ENCODE data around the gene SOD3.

SOD3 gene

GRCh38 chr4:24770032-24770584 lies 25.3 kb upstream of the SOD3 start:
- H3K4me1 Mint-ChIP-seq = no peaks in the 10 kb centered on the region
- H3K9me3 Mint-ChIP-seq = peaks cover 5% of the 10 kb centered on the region
- no peak overlapping the region for H3K4me3 Mint-ChIP-seq
- no peaks in the 10 kb centered on the region for H3K36me3 Mint-ChIP-seq
- no peaks in the 10 kb centered on the region for H3K27me3 Mint-ChIP-seq
- no peak overlapping the region for H3K27ac Mint-ChIP-seq

- H3K27ac Mint-ChIP-seq = no peak overlapping the region
- H3K36me3 Mint-ChIP-seq = no peaks in the 10 kb centered on the region
- no peaks in the 10 kb centered on the region for H3K4me1 Mint-ChIP-seq
Measured at GRCh38 chr4:24770667-24771066, 24.7 kb upstream of the SOD3 start.

GRCh38 chr4:24771241-24771640 lies 24.1 kb upstream of the SOD3 start:
- peaks cover 5% of the 10 kb centered on the region for H3K9me3 Mint-ChIP-seq
- no peak overlapping the region for H3K27ac Mint-ChIP-seq
- H3K27me3 Mint-ChIP-seq = peaks cover 2% of the 10 kb centered on the region
- no peak overlapping the region for H3K4me3 Mint-ChIP-seq
- H3K4me1 Mint-ChIP-seq = no peaks in the 10 kb centered on the region
- no peaks in the 10 kb centered on the region for H3K36me3 Mint-ChIP-seq

More at GRCh38 chr4:24770667-24771066, 24.7 kb upstream of the SOD3 start:
- H3K27me3 Mint-ChIP-seq = peaks cover 1% of the 10 kb centered on the region
- no peak overlapping the region for H3K4me3 Mint-ChIP-seq
- H3K9me3 Mint-ChIP-seq = peaks cover 5% of the 10 kb centered on the region

GRCh38 chr4:24772061-24772705 lies 23.2 kb upstream of the SOD3 start:
- Mint-ChIP-seq H3K36me3 (no peaks in the 10 kb centered on the region), H3K9me3 (peaks cover 5% of the 10 kb centered on the region), H3K27me3 (peaks cover 2% of the 10 kb centered on the region), H3K4me3 (no peak overlapping the region), H3K4me1 (no peaks in the 10 kb centered on the region), H3K27ac (no peak overlapping the region)

- H3K36me3 Mint-ChIP-seq = no peaks in the 10 kb centered on the region
- H3K27me3 Mint-ChIP-seq = peaks cover 2% of the 10 kb centered on the region
- no peak overlapping the region for H3K4me3 Mint-ChIP-seq
- no peak overlapping the region for H3K27ac Mint-ChIP-seq
- H3K4me1 Mint-ChIP-seq = no peaks in the 10 kb centered on the region
- peaks cover 5% of the 10 kb centered on the region for H3K9me3 Mint-ChIP-seq
Measured at GRCh38 chr4:24772952-24773351, 22.4 kb upstream of the SOD3 start.

- Mint-ChIP-seq H3K27ac (no peak overlapping the region), H3K27me3 (peaks cover 2% of the 10 kb centered on the region), H3K4me3 (no peak overlapping the region), H3K9me3 (peaks cover 5% of the 10 kb centered on the region), H3K4me1 (no peaks in the 10 kb centered on the region), H3K36me3 (no peaks in the 10 kb centered on the region)
Measured at GRCh38 chr4:24774452-24774851, 20.9 kb upstream of the SOD3 start.

- peaks cover 5% of the 10 kb centered on the region for H3K9me3 Mint-ChIP-seq
- H3K36me3 Mint-ChIP-seq = no peaks in the 10 kb centered on the region
- peaks cover 2% of the 10 kb centered on the region for H3K27me3 Mint-ChIP-seq
- H3K4me1 Mint-ChIP-seq = no peaks in the 10 kb centered on the region
- H3K4me3 Mint-ChIP-seq = no peak overlapping the region
- H3K27ac Mint-ChIP-seq = no peak overlapping the region
Measured at GRCh38 chr4:24775032-24775605, 20.3 kb upstream of the SOD3 start.

GRCh38 chr4:24775750-24776149 lies 19.6 kb upstream of the SOD3 start:
- Mint-ChIP-seq H3K4me3 (no peak overlapping the region), H3K27me3 (peaks cover 2% of the 10 kb centered on the region), H3K27ac (no peak overlapping the region), H3K9me3 (peaks cover 5% of the 10 kb centered on the region), H3K36me3 (no peaks in the 10 kb centered on the region), H3K4me1 (no peaks in the 10 kb centered on the region)

GRCh38 chr4:24777536-24778463 lies 17.6 kb upstream of the SOD3 start:
- H3K27ac Mint-ChIP-seq = no peak overlapping the region
- no peaks in the 10 kb centered on the region for H3K4me1 Mint-ChIP-seq
- no peaks in the 10 kb centered on the region for H3K9me3 Mint-ChIP-seq
- no peak overlapping the region for H3K4me3 Mint-ChIP-seq
- H3K27me3 Mint-ChIP-seq = peaks cover 2% of the 10 kb centered on the region
- H3K36me3 Mint-ChIP-seq = no peaks in the 10 kb centered on the region

GRCh38 chr4:24778464-24779225 lies 16.7 kb upstream of the SOD3 start:
- no peaks in the 10 kb centered on the region for H3K36me3 Mint-ChIP-seq
- H3K27ac Mint-ChIP-seq = no peak overlapping the region
- no peaks in the 10 kb centered on the region for H3K9me3 Mint-ChIP-seq
- no peak overlapping the region for H3K4me3 Mint-ChIP-seq
- H3K4me1 Mint-ChIP-seq = no peaks in the 10 kb centered on the region
- peaks cover 2% of the 10 kb centered on the region for H3K27me3 Mint-ChIP-seq

- H3K36me3 Mint-ChIP-seq = no peaks in the 10 kb centered on the region
- no peak overlapping the region for H3K4me3 Mint-ChIP-seq
- H3K4me1 Mint-ChIP-seq = no peaks in the 10 kb centered on the region
- no peaks in the 10 kb centered on the region for H3K27me3 Mint-ChIP-seq
- H3K9me3 Mint-ChIP-seq = no peaks in the 10 kb centered on the region
- H3K27ac Mint-ChIP-seq = no peak overlapping the region
Measured at GRCh38 chr4:24780936-24781495, 14.4 kb upstream of the SOD3 start.

GRCh38 chr4:24781999-24782745 lies 13.2 kb upstream of the SOD3 start:
- no peaks in the 10 kb centered on the region for H3K9me3 Mint-ChIP-seq
- H3K4me1 Mint-ChIP-seq = no peaks in the 10 kb centered on the region
- H3K36me3 Mint-ChIP-seq = no peaks in the 10 kb centered on the region
- no peaks in the 10 kb centered on the region for H3K27me3 Mint-ChIP-seq
- no peak overlapping the region for H3K4me3 Mint-ChIP-seq
- H3K27ac Mint-ChIP-seq = no peak overlapping the region

GRCh38 chr4:24783506-24783905 lies 11.9 kb upstream of the SOD3 start:
- H3K4me1 Mint-ChIP-seq = no peaks in the 10 kb centered on the region
- no peaks in the 10 kb centered on the region for H3K36me3 Mint-ChIP-seq
- H3K9me3 Mint-ChIP-seq = peaks cover 3% of the 10 kb centered on the region
- H3K27ac Mint-ChIP-seq = no peak overlapping the region
- H3K27me3 Mint-ChIP-seq = peaks cover under 1% of the 10 kb centered on the region
- no peak overlapping the region for H3K4me3 Mint-ChIP-seq

- no peaks in the 10 kb centered on the region for H3K36me3 Mint-ChIP-seq
- peaks cover 5% of the 10 kb centered on the region for H3K9me3 Mint-ChIP-seq
- H3K4me3 Mint-ChIP-seq = no peak overlapping the region
- no peaks in the 10 kb centered on the region for H3K4me1 Mint-ChIP-seq
- H3K27me3 Mint-ChIP-seq = peaks cover 6% of the 10 kb centered on the region
- no peak overlapping the region for H3K27ac Mint-ChIP-seq
Measured at GRCh38 chr4:24791043-24791442, 4.3 kb upstream of the SOD3 start.

Data from activated naive CD4-positive, alpha-beta T cell treated with anti-CD3 and anti-CD28 coated beads, Interleukin-2, amount 50 U/mL, for 24 hours (primary cell).